ENCODE data around the gene DCTD. TPM values are rescaled to one million over a fixed set of nuclear protein-coding genes. Genes with fewer than 3 reads are reported as not detected.

Gene DCTD
- total RNA-seq, 4 donors from 2014 or later, result 35.8 to 69.4 (median 60.1) TPM

DNA sequence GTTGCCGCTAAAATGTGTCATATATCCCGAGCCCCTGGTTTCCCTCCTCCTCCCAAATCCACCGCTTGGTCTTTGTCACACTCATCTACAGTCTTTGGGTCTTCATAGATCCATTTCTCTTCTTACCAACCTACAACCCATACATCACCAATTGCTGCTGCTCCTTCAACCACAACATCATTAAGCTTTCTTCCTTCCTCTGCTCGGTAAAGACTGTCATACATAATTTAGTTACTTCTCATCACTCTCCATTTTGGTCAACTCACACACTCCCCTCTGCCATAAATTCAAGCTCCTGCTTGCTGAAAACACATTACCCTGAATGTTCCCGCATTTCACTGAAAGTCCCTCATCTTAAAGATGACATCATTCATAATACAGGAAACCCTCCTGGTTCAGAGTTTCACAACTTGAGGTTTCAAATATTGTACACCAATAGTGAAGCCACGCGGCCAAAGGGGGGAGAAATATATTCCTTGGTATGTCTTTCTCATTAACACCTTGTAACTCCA is 1.7 kb upstream of the DCTD start:
- H3K27ac ChIP-seq, result peak overlapping the region in 2 of 4 donors; percentile 96 to 97
- no peaks in the 10 kb centered on the region for H3K27me3 ChIP-seq
- H3K9me3 ChIP-seq, result no peaks in the 10 kb centered on the region
- H3K4me3 ChIP-seq, result no peak overlapping the region
- no peak for ATAC-seq
- 86 to 93% methylated on average over 7 of the region's 7 CpGs for WGBS, 2 donors (ENCODE audit: low coverage in 1 of 2)
- peaks cover 0 to 47% (median 8%) of the 10 kb centered on the region in 3 donors for H3K4me1 ChIP-seq
- TF ChIP-seq POLR2AphosphoS5 (IDR thresholded peaks at IDR 0.05) (no peak), EP300 (IDR thresholded peaks at IDR 0.05) (no peak), POLR2A (IDR thresholded peaks at IDR 0.05) (no peak)
- TF ChIP-seq, protein P1, sequence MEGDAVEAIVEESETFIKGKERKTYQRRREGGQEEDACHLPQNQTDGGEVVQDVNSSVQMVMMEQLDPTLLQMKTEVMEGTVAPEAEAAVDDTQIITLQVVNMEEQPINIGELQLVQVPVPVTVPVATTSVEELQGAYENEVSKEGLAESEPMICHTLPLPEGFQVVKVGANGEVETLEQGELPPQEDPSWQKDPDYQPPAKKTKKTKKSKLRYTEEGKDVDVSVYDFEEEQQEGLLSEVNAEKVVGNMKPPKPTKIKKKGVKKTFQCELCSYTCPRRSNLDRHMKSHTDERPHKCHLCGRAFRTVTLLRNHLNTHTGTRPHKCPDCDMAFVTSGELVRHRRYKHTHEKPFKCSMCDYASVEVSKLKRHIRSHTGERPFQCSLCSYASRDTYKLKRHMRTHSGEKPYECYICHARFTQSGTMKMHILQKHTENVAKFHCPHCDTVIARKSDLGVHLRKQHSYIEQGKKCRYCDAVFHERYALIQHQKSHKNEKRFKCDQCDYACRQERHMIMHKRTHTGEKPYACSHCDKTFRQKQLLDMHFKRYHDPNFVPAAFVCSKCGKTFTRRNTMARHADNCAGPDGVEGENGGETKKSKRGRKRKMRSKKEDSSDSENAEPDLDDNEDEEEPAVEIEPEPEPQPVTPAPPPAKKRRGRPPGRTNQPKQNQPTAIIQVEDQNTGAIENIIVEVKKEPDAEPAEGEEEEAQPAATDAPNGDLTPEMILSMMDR (IDR thresholded peaks at IDR 0.05), result no peak
- peaks cover 0 to 16% of the 10 kb centered on the region in 2 donors for H3K36me3 ChIP-seq

DNA sequence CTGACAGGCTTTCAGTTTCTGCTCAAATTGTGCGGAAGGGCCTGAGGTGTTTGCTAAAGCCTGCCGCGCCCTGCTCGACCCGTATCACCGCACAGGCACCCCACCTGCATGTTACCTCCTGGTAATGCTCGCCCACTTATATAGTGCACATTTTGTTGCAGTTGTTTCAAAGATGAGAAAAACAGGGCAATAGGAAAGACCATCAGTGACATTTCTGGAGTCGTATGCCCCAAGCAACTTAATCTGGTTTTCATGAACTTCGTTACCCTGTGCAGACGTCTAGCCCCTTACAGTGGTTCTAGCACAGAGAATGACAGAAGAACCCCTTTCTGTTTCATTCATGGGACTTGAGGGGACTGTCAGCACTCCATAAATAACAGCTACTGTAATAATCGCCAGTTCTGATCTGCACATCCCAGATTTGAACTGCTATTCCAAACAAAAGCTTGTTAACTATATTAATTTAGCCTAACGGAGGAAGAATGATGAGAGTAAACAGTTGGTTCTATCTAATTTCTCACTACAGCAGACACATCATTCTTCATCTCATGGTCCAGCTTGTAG is 940 bp upstream of the DCTD start:
- Histone ChIP-seq H3K4me1 (peaks cover 0 to 39% (median 8%) of the 10 kb centered on the region in 3 donors), H3K36me3 (peaks cover 0 to 23% of the 10 kb centered on the region in 2 donors), H3K27me3 (no peaks in the 10 kb centered on the region), H3K4me3 (peak overlapping the region; percentile 81 to 88), H3K9me3 (no peaks in the 10 kb centered on the region), H3K27ac (peak overlapping the region; percentile 81 to 97 (median 96))
- no peak for ATAC-seq
- no peak for TF ChIP-seq POLR2AphosphoS5 (IDR thresholded peaks at IDR 0.05)
- TF ChIP-seq POLR2A (IDR thresholded peaks at IDR 0.05), result no peak
- no peak for TF ChIP-seq EP300 (IDR thresholded peaks at IDR 0.05)
- TF ChIP-seq, protein P1 (IDR thresholded peaks at IDR 0.05), result no peak
- 14 to 34% methylated on average over 4 to 11 of the region's 12 CpGs for WGBS, 2 donors (ENCODE audit: low coverage in 1 of 2)

DNA sequence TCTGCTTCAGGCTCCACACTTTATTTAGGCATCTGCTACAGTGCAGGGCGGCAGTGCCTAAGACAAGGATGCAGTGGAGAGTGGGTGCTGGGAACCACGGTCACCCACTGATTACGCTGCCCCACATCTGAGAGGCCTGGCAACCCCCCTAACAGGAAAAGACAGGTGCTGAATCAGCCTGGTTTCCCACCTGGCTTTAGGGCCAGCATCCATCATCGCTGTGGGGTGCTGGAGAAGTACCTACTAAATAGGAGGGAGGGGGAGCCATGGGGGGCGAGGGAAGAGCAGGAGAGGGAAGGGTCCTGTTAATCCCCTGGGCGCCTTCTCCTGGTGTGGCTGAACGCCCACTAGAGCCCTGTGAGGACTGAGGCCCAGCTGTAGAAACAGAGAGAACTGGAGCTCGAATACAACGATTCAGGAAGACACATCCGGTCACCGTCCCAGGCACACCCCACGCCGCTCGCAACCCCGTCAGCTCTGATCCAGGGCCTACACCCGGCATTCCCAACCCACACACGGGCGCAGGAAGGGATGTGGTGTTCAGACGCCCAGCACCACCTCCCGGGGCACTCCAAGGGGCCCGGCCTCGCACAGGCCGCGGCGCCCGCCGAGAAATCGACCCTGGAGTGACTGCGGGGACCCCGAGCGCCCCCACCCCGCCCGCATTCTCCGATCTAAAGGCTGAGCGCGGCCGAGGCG is 554 bp downstream of the DCTD start:
- Histone ChIP-seq H3K27me3 (no peaks in the 10 kb centered on the region), H3K27ac (peak overlapping the region; percentile 71 to 97 (median 96)), H3K4me1 (peaks cover 0 to 32% (median 8%) of the 10 kb centered on the region in 3 donors), H3K4me3 (peak overlapping the region; percentile 81 to 88), H3K9me3 (no peaks in the 10 kb centered on the region), H3K36me3 (peaks cover 0 to 38% of the 10 kb centered on the region in 2 donors)
- peak; percentile 76 for ATAC-seq
- no peak for TF ChIP-seq POLR2A (IDR thresholded peaks at IDR 0.05)
- TF ChIP-seq, protein P1 (IDR thresholded peaks at IDR 0.05), result no peak
- no peak for TF ChIP-seq POLR2AphosphoS5 (IDR thresholded peaks at IDR 0.05)
- no peak for TF ChIP-seq EP300 (IDR thresholded peaks at IDR 0.05)
- 39% methylated on average over 5 of the region's 38 CpGs; no CpG with 5 or more reads in 1 of the 2 donors for WGBS, 2 donors (ENCODE audit: low coverage in 1 of 2)

DNA sequence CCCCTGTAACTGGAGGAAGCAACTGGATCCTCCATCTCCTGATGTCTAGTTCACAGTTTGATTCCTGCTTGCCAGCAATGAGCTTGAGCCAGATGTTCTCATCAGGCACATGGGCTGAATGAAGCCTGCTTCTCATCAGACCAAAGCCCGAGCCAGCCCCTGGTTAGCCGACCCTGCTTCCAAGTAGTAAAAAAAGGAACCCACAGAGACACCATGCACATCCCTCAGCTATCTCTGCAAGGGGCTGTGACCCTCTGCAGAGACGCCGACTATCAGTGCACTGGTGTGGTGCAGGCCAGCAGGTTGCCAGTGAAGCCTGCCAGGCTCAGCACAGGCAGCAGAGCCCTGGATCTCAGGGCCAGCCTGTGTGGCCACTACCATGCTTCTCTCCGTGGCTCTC is 2.8 kb downstream of the DCTD start:
- no peaks in the 10 kb centered on the region for H3K9me3 ChIP-seq
- H3K36me3 ChIP-seq, result peaks cover 0 to 58% of the 10 kb centered on the region in 2 donors
- no peak overlapping the region for H3K27ac ChIP-seq
- no peaks in the 10 kb centered on the region for H3K27me3 ChIP-seq
- no peak overlapping the region for H3K4me3 ChIP-seq
- 80% methylated on average over 3 of the region's 5 CpGs for WGBS, 2 donors (ENCODE audit: low coverage in 1 of 2)
- TF ChIP-seq POLR2AphosphoS5 (IDR thresholded peaks at IDR 0.05) (no peak), EP300 (IDR thresholded peaks at IDR 0.05) (no peak), POLR2A (IDR thresholded peaks at IDR 0.05) (no peak)
- TF ChIP-seq, protein P1 (IDR thresholded peaks at IDR 0.05), result no peak
- no peak for ATAC-seq
- H3K4me1 ChIP-seq, result peaks cover 0 to 32% (median 8%) of the 10 kb centered on the region in 3 donors

Measured in gastroesophageal sphincter (tissue), 4 donors.